Kidney capillary endothelial cell (primary cell): ENCODE data around the gene FBXL13.
"Not testable (repeated sequence)": the region's sequence is repeated elsewhere in the genome, so short reads cannot be mapped to it uniquely, and the experiment has no call there.

Source experiments
- DNase-seq: peaks from one replicate; pipeline ENCODE4 v3.0.0-alpha.2; 2018; ENCODE audit warnings: low spot score

FBXL13 gene

DNA sequence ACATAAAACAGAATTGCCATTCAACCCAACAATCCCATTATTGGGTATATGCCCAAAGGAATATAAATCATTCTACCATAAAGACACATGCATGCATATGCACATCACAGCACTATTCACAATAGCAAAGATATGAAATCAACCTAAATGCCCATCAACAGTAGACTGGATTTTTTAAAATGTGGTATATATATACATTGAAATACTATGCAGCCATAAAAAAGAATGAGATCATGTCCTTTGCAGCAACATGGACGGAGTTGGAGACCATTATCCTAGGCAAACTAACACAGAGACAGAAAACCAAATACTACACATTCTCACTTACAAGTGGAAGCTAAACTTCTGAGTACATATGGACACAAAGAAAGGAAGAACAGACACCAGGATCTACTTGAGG is 51.0 kb downstream of the FBXL13 start:
- DNase-seq, result not testable (repeated sequence)

DNA sequence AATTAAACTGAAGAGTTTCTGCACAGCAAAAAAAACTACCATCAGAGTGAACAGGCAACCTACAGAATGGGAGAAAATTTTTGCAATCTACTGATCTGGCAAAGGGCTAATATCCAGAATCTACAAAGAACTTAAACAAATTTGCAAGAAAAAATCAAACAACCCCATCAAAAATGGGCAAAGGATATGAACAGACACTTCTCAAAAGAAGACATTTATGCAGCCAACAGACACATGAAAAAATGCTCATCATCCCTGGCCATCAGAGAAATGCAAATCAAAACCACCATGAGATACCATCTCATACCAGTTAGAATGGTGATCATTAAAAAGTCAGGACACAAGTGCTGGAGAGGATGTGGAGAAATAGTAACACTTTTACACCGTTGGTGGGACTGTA is 53.1 kb downstream of the FBXL13 start:
- DNase-seq, result not testable (repeated sequence)

DNA sequence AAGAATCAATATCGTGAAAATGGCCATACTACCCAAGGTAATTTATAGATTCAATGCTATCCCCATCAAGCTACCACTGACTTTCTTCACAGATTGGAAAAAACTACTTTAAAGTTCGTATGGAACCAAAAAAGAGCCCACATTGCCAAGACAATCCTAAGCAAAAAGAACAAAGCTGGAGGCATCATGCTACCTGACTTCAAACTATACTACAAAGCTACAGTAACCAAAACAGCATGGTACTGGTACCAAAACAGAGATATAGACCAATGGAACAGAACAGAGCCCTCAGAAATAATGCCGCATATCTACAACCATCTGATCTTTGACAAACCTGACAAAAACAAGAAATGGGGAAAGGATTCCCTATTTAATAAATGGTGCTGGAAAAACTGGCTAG is 53.7 kb downstream of the FBXL13 start:
- not testable (repeated sequence) for DNase-seq

DNA sequence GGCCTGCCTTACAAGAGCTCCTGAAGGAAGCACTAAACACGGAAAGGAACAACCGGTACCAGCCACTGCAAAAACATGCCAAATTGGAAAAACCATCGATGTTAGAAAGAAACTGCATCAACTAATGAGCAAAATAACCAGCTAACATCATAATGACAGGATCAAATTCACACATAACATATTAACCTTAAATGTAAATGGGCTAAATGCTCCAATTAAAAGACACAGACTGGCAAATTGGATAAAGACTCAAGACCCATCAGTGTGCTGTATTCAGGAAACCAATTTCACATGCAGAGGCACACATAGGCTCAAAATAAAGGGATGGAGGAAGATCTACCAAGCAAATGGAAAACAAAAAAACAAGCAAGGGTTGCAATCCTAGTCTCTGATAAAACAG is 56.3 kb downstream of the FBXL13 start:
- not testable (repeated sequence) for DNase-seq

DNA sequence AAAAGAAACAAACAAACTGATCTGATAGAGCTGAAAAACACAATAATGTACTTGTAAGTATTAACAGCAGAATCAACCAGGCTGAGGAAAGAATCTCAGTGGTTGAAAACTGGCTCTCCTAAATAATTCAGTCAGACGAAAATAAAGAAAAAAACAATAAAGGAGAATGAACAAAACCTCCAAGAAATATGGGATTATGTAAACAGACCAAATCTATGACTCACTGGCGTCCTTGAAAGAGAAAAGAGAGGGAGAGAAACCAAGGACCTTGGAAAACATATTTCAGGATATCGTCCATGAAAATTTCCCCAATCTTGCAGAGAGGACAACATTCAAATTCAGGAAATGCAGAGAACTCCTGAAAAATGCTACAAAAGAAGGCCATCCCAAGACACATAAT is 62.9 kb downstream of the FBXL13 start:
- DNase-seq, result no peak

DNA sequence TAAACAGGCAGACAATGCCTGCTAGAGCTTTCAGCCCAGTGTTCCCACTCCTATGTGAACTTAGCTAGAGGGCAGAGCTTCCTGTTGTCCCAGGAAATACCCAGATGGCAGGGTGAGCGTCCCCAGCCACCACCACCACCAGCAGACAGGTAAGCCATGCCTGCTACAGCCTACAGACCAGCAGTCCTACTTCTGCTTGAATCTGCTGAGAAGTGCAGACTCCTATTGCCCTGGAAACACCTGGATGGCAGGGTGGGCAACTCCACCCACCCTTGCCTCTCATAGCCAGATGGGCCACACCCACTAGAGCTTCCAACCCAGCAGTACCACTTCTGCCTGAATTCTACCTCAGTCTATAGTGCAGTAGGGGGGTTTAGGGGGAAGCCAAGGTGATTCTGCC is 64.4 kb downstream of the FBXL13 start:
- DNase-seq, result no peak

DNA sequence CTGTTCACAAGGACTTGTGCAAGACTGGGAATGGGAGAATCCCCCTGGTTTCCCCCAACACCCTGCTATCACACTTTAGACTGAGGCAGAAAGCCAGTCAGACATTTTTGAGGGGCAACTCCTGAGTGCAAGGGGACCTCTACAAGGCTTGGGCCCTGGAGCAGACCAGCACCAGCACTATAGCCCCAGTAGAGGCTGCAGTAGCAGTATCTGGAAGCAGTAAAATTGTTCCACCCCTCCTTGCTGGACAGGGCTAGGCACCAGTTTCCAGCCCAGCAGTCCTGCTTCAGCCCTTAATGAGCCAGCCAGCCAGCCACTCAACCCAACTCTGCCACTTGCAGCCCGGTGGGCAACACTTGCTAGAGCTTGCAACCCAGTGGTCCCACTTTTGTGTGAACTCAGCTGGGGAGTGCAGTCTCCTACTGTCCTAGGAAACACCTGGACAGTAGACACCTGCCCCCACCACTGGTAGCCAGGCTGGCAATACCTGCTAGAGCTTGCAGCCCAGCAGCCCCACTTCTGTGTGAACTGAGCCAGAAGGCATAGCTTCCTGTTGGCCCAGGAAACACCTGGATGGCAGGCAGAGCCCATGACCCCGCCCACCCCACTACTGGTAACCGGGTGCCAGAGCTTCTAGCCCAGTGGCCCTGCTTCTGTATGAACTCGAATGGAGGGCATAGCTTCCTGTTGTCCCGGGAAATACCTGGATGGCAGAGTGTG is 65.0 kb downstream of the FBXL13 start:
- no peak for DNase-seq

DNA sequence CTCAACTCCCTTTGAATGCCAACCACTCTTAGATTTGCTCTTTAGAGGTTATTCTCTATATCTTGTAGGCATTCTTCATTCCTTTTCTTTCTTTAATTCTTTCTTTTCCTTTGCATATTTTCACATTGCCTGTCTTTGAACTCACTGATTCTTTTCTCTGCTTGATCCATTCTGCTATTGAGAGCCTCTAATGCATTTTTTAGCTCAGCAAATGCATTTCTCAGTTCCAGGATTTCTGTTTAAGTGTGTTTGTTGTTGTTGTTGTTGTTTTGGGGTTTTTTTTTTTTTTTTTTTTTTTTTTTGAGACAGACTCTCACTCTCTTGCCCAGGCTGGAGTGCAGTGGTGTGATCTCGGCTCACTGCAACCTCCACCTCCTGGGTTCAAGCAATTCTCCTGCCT is 71.6 kb downstream of the FBXL13 start:
- DNase-seq, result no peak

DNA sequence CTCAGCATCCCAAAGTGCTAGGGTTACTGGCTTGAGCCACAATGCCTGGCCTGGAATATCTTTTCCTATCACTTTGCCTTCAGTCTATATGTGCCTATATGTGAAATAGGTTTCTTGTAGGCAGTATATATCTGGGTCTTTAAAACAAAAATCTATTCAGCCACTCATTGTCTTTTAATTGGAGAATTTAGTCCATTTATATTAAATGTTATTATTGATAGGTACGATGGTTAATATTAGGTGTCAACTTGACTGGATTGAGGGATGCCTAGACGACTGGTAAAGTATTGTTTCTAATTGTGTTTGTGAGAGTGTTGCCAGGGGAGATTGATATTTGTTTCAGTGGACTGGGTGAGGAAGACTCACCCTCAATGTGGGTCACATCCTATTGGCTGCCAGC is 73.4 kb downstream of the FBXL13 start:
- DNase-seq, result no peak

DNA sequence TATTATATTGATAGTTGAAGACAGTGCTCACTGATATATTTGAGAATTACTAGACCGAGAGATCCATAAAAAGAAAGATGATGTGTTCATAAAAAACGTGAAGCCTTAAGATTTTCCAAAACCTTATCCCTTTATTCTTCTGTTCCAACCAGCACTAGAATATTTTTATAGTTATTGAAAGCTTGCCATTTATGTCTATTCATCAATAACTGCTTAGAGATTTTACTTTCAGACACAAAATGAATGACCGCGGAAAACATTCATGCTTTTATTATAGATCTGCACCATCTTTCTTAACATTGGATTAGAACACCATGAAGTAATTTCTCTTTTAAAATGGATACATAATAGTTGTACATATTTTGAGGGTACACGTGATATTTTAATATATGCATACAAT is 77.6 kb downstream of the FBXL13 start:
- DNase-seq, result no peak

DNA sequence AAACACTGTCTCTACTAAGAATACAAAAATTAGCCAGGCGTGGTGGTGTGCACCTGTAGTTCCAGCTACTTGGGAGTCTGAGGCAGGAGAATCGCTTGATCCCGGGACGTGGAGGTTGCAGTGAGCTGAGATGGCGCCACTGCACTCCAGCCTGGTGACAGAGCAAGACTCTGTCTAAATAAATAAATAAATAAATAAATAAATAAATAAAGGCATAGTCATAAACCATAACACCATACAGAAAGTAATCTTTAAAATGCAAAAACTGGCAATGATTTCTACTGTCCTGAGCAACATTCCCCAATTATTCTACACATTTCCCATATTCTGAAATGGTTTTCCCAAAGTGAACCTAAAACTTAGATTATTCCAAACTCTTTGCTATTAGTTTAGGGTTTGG is 79.0 kb downstream of the FBXL13 start:
- DNase-seq, result not testable (repeated sequence)

DNA sequence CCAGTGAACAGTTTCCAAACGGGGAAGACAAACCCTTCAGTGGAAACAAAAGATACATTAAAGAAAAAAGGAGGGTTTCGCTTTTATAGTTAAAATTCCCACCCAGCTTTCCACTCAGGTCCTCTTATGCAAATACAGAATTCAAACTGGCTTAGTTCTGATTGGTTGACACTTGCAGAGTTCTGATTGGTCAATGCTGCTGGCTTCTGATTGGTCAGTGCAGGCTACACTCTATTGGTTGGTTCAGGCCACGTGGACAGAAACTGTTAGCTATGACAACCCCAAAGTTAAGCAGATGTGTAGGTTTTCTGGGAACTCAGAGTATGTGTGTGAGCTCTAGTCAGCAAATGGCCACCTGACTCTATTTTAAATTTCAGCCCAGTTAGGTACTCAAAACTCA is 80.0 kb downstream of the FBXL13 start:
- DNase-seq, result no peak

DNA sequence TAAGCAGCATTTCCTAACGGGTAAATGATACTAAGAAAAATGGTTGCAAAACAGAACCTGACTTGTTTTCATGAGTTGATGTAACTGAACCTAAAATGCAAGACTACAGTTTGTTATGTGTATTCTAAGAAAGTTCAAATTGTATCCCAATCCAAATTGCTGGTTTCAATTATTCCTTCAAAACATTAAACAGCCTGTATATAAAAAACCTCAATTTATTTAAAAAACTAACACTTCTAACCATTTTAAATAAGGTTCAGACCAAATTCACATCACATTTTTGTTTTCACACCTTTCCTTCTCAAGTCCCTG is 80.9 kb downstream of the FBXL13 start:
- no peak for DNase-seq

DNA sequence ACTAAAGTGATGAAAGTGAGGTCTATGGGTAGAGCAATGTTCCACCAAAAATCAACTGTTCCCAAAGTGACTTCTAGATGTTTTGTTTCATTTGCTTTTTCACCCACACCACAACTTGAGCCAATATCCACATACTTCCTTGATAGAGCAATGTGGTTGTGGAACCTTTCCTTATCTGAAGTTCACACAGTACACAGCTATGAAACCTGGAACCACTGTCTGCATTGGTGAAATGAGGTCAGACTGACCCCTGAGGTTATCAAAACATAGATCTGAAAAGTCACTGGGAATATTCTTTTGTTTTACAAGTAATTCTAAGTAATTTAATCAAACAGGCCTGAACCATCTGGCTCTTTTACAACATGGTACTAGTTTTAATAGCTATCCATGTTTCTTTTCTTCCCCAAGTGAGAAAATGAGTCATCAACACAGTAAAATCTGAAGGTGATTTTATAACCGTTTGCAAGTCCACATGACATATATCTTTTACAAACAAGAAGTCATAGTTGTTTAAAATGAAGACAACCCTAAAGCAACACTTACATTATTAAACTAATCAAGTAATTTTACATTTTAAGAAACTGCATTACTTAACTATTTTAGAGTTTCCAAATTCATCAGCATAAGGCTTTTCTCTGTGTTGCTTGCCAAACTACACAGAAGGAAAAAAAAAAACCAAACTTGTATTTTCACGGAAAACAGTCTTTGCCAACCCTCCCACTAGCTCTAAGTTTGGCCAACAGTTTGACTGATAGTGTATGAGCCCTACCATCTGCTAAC is 81.5 kb downstream of the FBXL13 start:
- peak; percentile 11 for DNase-seq

DNA sequence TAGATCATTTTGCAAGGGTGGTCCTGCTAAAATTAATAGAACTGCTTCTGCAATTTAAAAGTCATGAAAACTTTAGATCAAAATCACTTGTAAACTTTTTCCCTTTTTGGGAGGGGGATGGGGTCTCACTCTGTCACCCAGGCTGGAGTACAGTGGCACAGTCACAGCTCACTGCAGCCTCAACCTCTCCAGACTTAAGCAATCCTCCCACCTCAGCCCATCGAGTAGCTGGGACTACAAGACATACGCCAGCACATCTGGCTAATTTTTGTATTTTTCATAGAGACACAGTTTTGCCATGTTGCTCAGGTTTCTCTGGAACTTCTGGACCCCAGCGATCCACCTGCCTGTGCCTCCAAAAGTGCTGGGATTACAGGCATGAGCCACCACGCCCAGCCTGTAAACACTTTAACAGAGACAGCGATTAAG is 82.1 kb downstream of the FBXL13 start:
- DNase-seq, result no peak

DNA sequence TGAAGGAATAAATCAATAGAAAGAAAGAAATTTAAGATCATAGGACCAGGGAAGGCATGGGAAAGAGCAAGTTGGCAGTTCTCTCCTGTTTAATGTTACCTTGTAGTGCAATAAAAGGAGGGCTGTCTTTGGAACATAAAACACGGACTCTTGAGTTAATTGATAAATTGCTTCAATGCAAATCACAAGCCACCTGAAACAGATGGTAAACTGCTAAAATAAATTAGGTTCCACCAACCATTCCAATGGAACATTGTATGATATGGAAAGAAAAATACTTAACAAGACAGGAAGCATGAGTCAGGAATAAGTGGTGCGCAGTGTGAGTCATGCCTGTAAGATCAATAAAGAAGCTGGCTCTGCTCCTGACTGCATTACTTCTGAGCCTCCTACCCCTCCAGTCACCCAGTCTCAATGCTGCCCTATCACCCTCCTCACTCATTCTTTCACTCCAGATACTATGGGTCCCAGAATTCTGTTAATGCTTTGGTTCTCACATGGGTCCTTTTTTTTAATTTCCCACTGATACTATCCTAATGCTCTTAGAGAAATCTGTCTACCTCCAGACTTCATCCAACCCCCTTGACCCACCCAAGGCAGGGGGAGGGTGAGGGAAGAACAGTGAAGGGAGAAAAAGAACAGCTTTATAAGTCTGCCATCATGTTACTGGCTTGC is 82.9 kb downstream of the FBXL13 start:
- peak; percentile 74 for DNase-seq

DNA sequence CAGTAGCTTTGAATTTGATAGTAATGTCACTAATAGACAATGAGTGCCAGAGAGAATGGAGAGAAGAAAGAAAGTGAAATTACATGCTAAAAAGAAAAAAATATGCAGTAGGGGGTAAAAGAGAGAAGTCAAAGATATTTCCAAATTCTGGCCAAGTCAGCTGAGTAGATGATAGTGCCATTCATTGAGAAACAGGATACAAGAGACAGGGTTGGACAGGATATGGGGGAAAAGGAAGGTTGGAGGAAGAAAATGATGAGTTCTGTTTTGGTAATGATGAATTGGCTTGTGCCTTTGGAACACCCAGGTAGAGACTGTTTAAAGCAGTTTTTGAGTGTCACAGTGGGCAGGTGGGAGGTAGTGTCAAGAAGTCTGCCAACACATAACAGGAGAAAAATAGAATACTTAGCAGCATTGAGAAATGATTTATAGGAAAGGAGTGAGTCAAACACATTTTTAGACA is 83.5 kb downstream of the FBXL13 start:
- DNase-seq, result no peak

DNA sequence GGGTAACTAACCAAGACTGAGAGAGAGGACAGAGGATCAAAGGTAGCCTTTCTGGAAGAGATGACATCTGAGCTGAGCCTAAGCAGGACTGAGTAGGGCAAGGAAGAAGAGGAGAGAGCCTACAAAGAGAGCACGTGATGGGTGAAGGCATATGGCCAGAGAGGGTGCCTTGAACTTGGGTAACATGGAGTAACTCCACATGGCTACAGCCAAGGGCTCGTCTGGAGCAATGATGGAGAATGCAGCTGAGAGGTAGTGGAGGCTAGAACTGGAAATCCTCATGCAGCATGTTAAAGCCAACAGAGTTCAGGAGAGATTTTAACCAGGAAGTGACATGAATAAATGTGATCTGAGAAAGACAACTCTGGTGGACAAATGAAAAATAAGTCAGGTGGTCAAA is 84.0 kb downstream of the FBXL13 start:
- DNase-seq, result no peak

DNA sequence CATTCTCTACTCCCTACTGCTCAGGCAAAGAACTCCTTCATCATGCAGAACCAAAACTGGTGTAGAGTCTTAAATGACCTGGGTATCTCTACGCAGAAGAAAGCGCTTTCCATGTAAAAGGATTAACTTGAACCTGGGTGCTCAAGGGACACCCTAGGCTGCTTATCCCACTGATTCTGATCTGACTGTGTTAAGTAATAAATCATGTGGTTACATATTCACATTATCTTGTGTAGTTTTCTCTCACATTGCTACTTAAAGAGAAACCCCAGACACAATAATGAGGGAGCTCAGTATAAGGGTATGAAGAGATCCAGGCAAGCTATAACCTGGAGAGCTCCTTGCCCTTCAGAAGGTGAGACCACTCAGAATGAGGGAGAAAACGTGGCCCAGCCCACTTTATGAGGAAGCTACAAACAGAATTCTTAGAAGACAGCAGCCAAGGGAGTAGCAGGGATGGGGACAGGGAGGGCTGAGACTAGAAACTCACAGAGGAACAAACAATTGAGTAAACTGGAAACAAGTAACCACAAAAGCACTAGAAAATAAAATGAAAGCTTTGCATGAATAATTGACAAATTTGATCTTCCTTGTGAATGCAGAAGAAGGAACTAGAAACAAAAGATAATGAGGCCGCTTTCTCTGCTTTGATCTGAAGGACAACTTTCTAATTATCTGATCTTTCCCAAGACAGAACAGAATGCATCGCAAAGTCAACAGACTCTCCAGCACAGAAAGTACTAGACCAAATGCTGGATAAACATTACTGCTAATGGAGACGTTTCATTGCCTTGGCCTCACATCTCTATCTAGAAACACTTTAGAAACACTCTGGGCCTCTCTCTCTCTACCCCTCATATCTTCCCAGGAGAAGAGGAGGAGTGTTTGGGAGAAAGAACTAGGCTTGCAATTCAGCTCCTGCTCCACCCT is 85.7 kb downstream of the FBXL13 start:
- DNase-seq, result no peak

DNA sequence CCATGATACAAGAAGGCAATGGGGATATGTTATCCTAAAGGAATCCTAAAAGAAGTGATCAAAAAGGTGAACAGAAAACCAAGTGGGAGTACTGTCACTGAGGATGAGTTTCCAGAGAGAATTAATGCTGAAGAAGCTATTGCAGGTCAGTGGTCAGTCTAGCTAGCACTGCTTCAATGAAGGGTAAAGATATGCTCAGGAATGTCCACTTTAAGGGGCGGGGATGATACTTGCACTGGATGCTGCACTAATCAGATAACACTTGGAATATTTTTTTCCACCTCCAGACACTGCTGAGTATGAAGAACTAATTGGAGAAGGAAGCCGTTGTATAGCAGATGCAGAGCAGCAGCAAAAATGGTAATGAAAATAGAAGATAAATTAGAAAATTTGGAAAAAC is 86.5 kb downstream of the FBXL13 start:
- no peak for DNase-seq

DNA sequence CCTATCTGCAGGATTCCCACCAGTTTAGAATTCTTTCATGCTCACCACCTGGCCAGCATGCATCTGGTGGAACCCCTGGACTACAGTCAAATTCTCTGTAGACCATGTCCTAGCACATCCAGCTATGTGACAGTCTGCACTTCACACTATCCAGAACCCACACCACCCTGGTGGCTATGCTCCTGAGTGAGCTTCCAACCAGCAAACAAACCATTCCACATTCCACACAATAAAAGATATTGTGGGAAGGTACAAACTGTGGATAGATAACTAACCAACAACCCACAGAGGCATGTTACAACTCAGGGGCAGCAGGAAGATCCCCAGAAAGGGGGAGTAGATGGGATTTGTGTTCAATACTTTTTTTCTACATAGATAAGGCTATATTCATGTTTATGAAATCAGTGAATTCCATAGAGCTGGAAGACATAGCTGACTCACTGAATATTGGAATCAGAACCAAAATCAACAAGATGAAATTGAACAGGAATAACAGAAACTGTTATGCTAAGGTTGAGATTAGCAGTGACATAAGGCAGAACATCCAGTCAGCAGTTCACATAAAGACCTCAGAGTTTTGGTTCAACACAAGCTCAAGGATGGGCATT is 89.3 kb downstream of the FBXL13 start:
- DNase-seq, result no peak

DNA sequence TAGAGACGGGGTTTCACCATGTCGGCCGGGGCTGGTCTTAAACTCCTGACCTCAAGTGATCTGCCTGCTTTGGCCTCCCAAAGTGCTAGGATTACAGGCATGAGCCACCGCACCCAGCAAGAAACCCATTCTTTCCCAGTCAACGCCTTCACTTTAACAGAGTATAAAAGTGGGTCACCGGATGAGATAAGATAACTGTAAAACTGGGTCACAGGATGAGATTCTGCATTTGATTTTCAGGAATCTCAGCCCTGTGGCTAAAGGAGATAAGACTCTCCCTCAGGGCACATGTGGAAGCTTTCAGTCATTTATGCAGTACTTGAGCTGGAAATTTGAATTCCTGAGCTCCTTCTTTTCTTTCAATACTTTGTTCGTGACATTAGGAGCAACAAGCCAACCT is 91.0 kb downstream of the FBXL13 start:
- DNase-seq, result no peak
